HUDEP-2 (cell line): Measurements from ENCODE around the gene VSIG10L.

Experiments
- DNase-seq, 76 experiments: peaks; one replicate each; lab custom pipeline; 2025; ENCODE audit not compliant: unreplicated experiment in 76 of 76; lab: John Stamatoyannopoulos, UW

VSIG10L gene

DNA sequence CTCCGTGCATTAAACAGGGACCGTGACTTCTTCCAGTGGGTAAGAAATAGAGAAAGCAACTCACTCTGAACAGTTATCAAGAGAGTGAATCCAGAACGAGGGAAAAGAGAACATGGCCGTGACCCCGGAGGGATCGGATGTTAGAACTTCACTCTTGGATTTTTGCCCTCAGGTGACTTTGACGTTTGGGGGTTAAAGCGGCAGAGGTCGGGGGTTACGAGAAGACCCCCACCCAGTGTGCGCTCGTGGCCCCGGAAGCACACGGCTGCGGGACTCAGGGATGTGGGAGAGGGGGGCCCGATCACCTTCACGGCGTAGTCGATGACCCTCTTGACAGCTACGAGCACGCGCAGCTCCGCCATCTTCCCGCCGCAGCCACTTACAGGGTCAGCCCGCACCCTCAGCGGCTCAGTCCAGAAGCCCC lies 24.0 kb upstream of the VSIG10L start, which contains the start of gene ETFB:
Gene ETFB (minus strand): TSS at position 424 of the 424 bp plus-strand sequence. CDS start 62 bp downstream, at position 362.
- DNase-seq: peak in 1 of 76 experiments; percentile 53

DNA sequence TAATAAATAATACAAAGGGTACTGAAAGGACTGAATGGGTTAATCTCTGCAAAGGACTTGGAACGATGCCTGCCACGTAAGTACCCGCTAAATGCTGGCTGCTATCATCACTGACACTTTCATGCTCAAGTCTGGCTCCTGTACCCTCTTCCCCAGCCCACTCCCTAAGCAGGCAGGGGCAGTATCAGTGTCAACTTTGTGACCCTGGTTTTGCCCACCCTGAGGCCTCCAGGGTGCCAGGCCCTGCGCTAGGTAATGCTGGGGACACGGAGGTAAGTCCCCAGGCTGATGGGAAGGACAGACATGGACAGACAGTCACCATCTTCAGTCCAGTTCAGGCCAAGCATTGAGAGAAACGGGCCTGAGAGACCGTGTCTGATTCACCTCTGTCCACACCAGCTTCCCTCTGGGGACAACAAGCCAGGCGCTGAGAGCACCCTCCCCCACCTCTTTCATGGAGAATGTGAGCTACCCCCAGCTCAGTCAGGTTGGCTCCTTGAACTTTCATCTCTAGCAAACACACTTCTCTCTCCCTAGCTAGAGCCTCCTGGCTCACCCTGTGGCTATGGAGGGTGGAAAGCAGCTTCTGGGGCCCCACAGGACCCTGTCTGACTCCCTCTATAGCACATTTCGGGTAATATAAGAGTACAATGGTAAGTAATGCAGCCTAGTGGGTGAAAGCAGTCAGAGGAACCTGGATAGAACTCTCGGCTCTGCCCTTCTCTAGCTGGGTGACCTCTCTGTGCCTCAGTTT lies 23.4 kb upstream of the VSIG10L start:
- peak in 35 of 76 experiments; percentile 12 to 59 (median 35) for DNase-seq

DNA sequence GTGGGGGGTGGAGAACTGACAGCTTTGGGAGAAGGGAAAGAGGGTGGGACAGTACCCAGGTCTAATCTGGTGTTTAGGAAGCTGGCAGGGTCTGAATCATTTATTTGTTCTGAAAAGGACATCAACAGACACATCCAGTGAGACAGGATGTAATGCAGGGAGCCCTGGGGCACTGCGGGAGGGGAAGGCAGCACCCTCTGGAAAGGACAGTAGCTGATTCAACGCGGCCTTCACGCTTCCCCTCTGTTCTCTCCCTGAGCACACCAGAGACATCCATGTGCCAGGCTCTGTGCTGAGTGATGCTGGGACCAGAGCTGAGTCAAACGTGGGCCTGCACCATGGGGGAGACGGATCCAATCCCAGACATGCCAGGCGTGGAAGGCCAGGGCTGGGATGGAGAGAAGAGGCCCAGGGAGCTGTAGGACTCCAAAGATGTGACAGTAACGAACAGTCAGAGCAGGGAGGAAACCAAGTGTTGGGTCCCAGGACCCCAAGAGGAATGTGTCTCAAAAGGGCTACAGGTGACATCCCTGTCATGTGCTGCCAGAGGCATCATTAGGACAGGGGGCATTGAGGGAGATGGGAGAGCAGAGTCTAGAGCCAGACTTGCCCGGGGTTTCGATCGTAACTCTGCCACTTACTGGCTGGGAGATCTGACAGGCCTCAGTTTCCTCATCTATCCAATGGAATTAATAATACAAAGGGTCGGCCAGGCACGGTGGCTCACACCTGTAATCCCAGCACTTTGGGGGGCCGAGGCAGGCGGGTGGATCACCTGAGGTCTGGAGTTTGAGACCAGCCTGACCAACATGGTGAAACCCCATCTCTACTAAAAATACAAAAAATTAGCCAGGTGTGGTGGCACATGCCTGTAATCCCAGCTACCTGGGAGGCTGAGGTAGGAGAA lies 22.5 kb upstream of the VSIG10L start:
- DNase-seq: no peak

DNA sequence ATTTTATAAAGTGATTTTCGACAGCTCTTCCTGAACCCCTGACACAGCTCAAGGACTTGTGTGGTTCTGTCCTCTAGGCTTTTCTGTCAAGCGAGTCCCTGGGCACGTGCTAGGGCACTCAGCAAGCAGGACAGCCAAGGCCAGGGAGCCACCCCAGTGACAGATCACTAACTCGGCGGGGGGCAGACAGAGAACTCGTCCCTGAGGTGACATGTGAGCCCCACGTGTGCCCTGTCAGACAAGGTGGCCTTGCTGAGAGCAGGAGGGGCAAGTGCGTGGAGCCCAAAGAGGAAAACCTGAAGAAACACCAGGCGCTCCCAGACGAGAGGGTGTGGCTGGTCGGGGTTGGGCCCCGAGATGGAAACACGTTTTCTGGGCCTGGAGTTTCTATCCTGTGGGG lies 19.3 kb upstream of the VSIG10L start:
- DNase-seq: no peak

DNA sequence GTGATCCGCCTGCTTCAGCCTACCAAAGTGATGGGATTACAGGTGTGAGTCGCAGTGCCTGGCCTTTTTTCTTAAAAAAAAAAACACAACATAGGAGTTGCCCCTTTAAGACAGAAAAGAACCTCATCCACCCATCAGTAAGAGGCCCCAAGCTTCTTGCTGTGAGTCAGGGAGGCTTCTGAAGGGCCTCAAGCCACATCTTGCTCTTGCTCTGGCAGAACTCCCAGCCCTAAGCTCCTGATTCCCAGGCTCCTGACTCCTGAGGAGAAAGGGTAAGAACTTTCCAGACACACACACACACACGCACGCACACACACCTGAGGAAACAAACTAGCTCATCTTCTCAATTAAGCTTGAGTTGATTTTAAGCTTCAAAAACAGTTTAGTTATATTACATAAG lies 17.4 kb upstream of the VSIG10L start:
- no peak for DNase-seq

DNA sequence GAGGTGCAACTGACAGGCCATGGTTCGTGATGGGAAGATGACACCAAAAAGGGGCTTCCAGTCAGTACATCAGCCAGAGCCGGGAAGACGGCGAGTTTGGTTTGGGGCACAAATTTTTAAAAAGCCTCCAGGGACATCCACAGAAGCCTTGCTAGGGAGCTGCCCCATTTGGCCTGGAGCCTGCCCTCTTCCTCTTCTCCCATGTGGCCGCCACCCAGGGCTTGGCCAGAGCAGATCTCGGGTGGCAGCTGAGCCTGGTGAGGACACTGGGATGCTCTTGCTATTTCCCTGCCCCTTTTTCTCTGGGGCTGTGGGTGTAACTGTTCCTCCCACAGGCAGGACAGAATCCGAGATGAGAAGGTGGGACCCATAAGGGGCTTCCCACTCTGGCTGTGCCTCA lies 16.0 kb upstream of the VSIG10L start:
- no peak for DNase-seq

DNA sequence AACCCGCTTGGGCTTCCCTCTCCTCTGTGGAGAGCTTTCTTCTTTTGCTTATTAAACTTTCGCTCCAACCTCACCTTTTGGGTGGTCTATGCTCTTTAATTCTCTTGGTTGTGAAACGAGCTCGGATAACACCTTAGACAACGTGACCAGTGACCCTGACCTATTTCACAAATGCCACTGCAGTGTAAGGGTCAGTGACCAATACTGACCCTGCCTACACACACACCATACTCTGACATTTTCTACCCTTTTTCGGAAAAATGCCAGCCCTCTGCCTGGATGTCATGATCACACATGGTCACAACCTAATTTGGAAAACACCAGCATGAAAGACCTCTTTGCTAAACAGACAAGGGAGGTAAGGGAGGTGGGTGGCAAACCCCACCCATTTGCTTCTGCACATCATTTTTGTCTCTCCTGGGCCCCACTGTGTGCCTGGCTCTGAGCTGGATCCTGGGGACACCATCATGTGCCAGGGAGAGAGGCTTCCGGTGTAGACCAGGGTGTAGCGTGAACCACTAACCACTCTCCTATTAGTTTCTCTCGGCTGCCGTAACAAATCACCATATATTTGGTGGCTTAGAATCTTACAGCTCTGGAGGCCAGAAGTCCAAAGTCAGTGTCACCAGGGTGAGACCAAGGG lies 14.3 kb upstream of the VSIG10L start:
- DNase-seq: no peak

DNA sequence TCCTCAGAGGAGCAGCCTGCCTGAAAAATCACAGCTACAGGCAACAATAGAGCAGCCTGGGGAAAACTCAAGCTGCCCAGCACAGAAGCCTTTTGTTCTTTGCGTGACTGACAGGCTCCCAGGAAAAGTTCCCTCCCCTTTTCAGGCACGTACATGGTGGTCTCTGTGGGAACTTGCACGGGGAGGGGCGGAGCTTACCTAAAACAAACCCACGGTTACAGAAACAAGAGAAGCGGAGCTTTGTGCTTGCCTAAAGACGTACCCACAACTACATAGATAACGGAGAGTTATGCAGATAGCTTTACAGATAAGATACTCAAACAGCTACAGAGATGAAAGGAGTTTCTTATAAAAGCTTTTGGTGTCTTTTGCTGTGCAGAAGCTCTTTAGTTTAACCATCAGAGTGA lies 12.8 kb upstream of the VSIG10L start:
- DNase-seq: no peak

DNA sequence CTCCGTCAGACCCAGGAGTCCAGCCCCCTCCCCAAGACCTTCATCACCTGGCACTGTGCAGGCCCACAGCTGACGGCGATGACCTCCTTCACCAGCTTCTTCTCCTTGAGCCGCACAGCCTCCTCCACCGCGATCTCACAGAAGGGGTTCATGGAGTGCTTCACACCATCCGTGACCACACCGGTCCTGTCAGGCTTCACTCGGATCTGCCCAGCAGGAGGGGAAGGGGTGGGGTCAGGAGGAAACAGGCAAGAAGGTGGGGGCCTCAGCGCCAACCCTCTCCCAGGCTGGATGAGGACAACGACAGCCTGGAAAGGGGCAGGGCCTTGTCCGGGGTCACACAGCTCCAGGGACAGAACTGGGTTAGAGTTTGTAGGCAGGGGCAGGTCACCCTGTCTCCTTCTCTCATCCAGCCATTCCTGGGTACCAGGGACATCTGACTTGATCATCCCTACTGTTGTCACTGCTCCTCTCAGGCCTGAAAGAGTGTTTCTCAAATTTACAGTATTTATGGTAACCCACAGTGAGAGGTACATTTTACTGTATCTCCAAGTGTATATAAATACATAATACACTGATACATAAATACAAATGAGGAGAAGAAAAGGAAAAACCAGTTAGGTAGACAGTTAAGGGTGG lies 12.3 kb upstream of the VSIG10L start:
- DNase-seq: no peak

DNA sequence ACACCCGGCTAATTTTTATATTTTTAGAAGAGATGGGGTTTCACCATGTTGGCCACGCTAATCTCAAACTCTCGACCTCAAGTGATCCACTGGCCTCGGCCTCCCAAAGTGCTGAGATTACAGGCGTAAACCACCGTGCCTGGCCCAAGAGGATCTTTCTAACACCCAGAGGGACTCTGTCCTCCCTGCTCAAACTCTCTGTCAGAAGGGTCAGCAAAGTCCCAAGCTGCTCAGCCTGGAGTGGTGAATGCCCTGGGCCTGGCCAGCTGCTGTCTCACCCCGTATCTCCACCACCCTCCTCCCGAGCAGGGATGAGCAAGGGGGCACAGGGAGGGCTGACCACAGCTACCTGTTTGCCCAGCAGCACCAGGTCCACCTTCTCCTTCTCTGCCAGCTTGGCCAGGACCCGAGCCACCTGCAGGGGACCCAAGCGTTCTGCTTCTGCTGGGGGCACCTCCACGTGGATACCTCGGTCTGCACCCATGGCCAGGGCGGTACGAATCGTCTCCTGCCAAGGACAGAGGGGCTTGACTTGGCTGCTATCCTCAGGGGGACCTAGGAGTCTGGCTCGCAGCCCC lies 10.9 kb upstream of the VSIG10L start:
- no peak for DNase-seq

DNA sequence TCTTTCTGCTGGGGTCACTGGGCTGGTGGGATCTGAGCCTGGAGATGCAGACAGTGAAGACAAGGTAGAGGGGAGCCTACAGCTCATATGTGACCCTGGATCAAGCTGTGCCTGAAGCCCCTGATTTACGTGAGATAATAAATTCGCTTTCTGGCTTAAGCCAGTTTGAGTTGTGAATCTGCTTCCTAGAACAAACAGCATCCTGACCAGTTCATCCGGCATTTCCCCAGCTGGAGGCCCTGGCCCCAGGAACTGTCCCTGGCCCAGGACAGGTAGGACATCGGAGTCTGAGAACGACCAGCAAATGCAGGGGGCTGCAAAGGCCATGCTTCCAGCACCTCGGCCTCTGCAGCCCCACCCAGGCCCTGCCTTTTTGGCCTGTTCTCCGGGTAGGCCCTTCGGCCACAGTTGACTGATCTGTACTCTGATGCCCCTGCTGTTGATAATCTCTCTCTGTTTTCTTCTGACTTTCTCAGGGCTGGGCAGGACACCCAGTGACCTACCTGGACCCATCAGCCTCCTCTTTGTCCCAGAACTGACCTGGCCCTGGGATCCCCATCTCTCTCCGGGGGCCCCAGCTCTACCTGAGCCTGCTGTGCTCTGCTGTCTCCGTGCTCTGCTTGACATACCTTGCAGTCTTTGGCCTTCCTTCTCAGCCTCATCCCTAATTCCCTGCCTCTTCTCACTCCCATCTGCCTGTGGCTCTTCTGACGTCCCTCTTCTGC lies 9.5 kb upstream of the VSIG10L start:
- DNase-seq: no peak

DNA sequence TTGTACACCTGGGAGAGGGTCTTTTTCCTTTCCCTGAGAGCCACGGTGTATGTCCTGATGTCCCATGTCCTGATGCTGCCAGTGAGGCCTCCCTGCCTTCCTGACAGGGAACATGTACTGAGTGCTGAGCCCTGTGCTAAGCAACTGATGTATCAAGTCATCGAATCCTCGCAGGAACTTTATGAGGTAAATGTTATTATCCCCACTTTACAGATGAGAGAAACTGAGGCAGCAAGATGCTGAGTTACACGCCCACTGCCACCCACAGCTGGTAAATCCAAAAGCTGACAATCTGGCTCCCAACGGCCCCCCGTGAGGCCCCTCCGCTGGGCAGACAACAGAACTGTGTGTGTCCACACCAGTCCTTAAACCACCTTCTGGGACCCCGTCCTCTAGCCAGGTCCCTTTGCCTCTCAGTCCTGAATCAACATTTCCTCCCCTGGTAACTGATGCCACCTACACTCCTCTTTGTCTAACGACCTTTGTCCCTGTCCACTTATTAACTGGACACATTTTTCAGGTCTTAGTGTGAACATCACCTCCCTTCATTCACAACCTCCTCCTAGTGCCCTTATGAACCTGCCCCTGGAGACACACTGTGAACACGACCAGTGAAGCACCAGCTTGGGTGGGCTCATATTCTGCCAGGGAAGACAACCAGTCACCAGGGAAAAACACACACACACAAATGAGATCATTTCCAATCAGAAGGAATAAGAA lies 5.4 kb upstream of the VSIG10L start:
- DNase-seq: no peak

DNA sequence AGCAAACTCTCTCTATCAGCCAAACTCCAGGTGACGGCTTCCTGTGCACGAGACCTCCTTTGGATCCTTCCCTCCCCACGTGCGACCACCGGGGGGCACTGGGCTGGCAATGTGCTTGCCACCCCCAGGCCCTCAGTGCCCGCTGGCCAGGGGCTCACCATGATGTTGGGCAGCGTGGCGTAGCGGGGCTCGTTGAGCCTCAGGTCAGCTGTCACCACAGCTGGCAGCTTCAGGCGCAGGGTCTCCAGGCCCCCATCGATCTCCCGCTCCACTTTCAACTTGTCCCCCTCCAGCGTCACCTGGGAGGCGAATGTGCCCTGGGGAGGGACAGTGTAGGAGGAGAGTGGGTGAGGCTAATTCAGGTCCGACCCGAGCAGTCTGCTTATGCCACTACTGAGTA lies 4.8 kb upstream of the VSIG10L start:
- no peak for DNase-seq

DNA sequence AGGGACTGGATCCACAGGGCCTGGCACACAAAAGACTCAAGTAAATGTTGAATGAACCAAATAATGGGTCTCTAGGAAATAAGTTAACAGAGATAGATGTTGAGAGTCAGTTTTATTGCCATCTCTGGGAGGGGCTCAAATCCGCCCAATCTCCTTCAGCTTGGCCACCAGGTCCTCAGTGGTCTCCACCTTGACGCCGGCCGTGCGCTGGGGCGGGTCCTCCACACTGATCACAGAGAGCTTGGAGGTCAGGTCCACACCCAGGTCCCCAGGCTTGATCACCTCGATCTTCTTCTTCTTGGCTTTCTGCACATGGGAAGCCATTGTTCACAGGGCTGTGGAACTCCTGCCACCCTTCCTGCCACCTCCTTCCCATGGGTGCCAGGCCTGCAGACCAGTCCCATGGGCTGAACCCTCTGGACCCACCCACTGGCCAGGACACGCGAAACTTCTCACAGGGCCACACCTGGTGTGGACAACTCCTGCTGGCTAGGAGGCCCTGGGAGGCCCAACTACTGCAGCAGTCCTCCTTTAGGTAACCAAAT lies 3.2 kb upstream of the VSIG10L start:
- no peak for DNase-seq

DNA sequence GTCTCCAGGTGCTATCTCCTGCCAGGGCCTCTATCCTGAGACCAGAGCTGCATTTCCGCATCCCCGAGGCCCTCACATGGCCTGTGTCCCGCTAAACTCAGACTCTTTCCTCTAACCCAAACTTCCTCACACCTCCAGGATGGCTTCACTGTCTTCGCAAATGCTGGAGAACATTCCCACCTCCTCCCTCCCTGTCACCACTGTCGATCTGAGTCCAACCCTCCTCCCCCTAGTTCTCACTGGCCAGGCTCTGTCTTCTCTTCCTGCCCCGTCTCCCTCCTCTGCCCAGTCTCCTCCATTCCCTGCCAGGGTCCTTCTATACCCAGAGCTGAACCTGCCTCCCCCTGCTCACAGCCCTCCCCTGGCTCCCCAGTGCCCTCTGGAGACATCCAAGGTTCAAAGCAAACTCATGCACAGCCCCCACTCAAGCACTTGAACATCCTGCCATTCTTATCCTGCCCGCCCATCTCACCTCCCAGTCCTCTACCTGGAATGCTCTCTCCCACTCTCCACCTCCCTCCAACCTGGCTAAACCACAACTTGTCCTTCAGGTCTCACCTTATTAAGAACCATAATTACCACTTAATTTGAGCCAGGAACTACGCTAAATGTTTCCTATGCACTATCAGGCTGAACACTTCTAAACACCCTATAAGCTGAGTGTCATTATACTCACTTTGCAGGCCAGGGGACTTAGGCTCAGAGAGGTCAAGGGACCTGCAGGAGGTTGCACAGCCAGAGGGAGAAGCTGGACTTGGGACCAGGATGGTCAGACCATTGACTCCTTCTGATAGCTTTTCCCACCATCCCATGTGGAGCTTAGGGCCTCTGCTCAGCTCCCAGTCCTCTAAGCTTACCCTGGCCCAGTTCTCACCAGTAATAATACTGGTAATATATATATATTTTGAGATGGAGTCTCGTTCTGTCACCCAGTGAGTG lies 961 bp upstream of the VSIG10L start:
- DNase-seq: no peak

DNA sequence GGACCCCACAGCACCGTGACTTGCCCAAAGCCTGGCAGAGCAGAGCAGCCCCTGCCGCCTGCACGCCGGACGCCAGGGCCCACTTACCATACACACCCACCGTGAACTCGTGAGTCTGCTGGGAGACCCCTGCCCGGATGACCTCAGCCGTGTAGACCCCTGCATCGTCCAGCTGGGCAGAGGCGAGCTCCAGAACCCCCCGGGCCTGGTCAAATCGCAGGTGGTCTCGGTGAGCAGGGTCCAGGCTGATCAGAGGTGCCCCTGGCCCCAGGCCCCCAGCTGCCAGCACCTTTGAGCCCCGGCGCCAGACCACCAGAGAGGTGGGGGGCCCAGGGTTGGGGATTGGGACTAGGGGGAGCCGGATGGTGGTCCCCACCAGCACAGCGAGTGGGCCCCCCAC lies 873 bp downstream of the VSIG10L start:
- no peak for DNase-seq

DNA sequence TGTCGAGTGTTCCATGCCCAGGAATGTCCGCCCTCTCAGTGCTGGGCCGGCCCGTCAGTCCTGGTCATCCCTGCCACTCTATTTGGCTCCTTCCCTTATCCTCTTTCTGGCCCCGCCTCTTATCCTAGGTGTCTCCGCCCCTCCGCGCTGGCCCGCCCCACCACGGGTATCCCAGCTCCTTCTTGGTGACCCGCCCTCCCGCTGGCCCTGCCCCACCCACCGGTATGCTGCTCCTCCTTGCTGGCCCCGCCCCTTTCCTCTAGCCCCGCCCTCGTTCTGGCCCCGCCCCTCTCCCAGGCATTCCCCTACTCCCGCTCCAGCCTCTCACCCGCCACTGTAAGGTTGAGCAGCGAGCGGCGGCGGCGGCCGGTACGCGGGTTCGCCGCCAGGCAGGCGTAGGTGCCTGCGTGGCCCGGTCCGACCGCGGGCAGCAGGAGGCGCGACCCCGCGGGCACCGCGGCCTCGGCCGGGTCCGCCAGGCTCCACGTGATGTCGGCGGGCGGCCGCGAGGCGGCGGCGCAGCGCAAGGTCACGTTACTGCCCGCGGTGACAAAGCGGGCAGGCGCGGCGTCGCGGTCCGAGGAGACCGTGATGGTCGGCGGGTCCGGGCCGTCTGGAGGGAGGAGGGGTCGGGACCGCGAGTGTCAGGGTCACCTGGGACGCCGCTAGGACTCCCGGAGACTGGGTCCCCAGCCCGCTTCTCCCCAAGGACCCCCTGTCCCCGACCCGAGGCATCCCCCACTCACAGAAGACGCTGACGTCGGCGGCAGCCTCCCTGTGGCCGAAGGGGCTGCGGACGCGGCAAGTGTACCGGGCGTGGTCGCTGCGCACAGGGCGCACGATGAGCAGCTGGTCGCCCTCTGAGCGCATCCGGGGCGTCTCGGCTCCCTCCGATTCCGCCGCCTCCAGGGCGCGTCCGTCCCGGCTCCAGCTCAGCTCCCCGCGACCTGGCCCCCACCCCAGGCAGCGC lies 2.0 kb downstream of the VSIG10L start:
- peak; percentile 75 to 100 (median 99) for DNase-seq
